Mammary epithelial cell (primary cell): Measurements from ENCODE around the gene IQGAP2.

ENCODE experiments used
- EZH2 ChIP-seq: IDR thresholded peaks from 2 replicates; pipeline ENCODE4 v1.6.1; 2012; ENCODE audit warnings: low read length, inconsistent platforms, borderline replicate concordance
- TF ChIP-seq, protein P1 (sequence below), 2 donors: IDR thresholded peaks in 1 of 2; conservative IDR thresholded peaks in 1 of 2; 2 replicates each; pipeline ENCODE4 v1.5.1; 2011 to 2012; ENCODE audit warnings: inconsistent platforms in 2 of 2, low read length in 2 of 2, mild to moderate bottlenecking in 2 of 2, control low read depth in 1 of 2, low read depth in 1 of 2; ENCODE audit not compliant: insufficient read depth in 1 of 2; ENCODE audit errors: extremely low read depth in 1 of 2

- TF ChIP-seq, protein P1, sequence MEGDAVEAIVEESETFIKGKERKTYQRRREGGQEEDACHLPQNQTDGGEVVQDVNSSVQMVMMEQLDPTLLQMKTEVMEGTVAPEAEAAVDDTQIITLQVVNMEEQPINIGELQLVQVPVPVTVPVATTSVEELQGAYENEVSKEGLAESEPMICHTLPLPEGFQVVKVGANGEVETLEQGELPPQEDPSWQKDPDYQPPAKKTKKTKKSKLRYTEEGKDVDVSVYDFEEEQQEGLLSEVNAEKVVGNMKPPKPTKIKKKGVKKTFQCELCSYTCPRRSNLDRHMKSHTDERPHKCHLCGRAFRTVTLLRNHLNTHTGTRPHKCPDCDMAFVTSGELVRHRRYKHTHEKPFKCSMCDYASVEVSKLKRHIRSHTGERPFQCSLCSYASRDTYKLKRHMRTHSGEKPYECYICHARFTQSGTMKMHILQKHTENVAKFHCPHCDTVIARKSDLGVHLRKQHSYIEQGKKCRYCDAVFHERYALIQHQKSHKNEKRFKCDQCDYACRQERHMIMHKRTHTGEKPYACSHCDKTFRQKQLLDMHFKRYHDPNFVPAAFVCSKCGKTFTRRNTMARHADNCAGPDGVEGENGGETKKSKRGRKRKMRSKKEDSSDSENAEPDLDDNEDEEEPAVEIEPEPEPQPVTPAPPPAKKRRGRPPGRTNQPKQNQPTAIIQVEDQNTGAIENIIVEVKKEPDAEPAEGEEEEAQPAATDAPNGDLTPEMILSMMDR (conservative IDR thresholded peaks at IDR 0.05 in 1 of 2, IDR thresholded peaks at IDR 0.05 in 1 of 2; ENCODE audit: extremely low read depth in 1 of 2, insufficient read depth in 1 of 2, low read depth in 1 of 2, low read length in 2 of 2): no peak
- TF ChIP-seq EZH2: no peak
These were observed 36.8 kb downstream of the IQGAP2 start for GRCh38 chr5:76439929-76440328.
